CD4-positive, alpha-beta T cell treated with Interleukin-4 for 1 hour (primary cell): Measurements from ENCODE around the gene CCDC167.

ENCODE experiments used
- DNase-seq, 2 donors: peaks; one replicate each; pipeline ENCODE4 v3.0.0-alpha.2; 2020 to 2022

CCDC167 gene

DNA sequence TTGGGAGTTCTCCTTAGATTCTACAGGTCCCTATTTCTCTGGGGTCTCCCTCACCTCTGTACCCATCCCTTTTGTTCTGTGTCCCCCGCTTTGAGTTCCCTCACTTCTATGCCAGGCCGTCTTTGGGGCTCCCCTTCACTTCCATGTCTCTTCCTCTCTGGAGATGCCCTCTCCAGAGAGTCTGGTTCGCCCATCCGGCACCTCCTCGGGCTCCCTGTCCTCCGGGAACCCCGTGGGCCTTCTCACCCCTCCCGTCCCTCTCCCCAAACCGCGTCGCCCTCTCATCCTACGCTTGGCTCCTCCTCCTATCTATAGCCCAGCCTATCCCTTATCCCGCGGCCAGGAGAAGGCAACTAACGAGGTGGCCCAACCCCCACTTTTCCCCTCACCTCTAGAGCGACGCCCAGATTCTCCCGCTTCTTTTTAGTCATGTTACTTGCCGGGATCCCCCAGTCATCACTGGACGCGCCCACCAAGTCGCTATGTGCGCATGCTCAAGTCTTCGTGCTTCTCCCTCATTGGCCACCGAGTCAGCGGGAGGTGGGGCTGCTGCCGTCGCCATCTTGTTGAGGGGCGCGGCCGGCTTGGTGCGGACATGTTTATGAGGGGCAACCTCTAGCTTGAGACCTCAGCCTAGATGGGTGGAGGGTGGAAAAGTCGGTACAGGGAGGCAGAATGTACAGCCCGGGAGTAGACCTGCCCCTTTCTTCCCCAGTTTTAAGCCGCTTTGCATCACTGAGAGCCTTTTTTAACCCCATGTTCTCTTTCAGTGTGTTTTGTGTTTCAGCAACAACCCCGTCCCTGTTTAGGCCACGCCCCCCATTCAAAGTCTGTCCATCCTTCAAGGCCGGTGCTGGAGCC is at the start of gene CCDC167:
CCDC167 (minus strand) TSS at position 461 of the 861 bp plus-strand sequence; CDS start at position 431, 30 bp downstream.
- DNase-seq, result peak; percentile 97

GRCh38 chr6:37549154-37549553 is 49.5 kb upstream of the CCDC167 start:
- DNase-seq, result no peak

DNA sequence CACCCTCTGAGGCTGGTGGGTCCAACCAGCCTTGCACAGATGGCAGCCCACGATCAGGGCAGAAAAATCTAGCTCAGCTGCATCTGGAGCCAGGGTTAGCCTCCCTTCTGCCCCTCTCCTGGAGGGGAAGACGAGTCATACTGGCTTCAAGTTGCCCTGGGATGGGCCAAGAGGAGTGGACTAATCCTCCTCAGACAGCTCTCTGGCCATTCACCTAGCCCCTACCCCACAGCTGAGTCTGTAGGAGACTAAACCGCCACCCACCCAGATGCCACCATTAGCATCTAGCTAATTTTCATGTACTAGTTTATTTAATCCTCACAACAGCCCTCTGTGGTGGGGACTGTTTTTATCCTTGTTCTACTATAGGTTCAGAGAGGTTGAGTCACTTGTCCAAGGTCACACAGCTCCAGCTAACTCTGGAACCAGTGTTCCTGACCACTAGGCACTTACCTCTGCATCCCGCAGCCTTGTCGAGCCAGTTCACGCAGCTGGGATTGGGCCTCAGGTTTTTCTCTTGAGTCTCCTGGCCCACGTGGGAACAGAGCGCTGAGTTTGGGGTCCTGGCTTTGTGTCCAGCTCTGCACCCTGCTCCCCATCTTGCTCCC is 48.5 kb upstream of the CCDC167 start:
- no peak for DNase-seq

- DNase-seq, result peak; percentile 31 to 38
Observed at GRCh38 chr6:37547564-37548061, 47.9 kb upstream of the CCDC167 start.

DNA sequence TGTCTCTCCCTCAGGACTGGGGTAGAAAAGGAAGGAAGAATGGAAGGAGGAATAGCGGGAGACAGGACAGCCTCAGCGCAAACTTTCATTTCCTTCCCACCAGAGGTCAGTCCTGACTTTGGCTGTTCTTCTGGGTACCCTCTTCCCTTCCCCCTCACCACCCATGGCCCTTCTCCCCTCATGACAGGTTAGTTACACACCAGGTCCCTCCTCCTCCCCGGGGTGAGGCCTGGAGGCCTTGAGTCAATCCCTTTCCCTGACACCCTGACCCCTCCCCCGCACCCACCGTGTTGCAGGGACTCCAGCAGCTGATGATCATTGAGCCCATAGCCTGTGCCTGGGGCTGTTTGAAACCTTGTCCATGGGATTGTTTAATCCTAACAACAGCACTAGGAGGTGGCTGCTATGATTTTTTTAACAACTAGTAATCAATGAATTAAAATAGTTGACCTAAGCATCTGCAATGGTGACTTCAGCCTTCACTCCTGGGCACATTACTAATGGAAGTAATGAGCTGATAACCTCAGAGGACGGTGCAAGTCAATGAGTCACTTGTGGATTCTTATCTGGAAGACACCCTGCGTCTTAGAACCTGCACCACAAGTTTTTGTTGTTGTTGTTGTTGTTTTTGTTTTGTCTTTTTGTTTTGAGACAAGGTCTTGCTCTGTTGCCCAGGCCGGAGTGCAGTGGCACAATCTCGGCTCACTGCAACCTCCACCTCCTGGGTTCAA is 46.6 kb upstream of the CCDC167 start:
- no peak for DNase-seq

DNA sequence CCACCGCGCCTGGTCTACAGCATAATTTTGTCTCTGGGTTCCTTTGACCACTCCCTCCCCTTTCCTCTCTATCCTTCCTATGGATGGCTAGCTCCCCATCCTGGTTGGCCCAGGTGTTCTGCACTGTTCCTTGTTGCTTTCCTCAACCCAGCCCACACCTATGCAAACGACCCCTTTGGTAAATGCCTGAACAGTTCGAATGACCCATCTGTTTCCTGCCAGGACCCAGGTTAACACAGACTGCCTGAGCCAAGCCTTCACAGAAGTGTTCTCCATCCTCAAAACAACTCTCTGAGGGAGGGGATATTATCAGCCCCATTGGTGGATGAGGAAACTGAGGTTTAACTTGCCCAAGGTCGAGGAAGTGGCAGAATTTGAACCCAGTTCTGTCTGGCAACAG is 44.8 kb upstream of the CCDC167 start:
- no peak for DNase-seq

- DNase-seq, result no peak
Observed at GRCh38 chr6:37543361-37543760, 43.7 kb upstream of the CCDC167 start.

DNA sequence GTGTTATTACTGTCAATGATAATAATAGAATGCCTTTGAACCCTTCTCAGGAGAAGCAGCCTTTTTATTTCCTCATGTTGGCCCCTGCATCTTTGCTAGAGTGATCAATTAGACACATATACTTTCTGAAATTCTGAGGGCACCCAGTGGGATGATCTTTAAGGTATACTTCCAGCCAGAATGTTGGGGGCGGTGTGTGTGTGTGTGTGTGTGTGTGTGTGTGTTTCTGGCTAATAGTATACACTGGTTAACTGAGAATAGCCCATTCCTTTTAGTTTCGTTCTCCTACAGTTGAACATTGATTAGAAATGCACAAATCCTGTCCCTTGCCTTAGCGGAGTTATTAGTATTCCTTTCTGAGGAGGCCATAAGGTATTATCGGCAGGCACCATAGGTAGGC is 41.7 kb upstream of the CCDC167 start:
- no peak for DNase-seq

GRCh38 chr6:37540390-37540789 is 40.7 kb upstream of the CCDC167 start:
- no peak for DNase-seq

GRCh38 chr6:37540029-37540352 is 40.3 kb upstream of the CCDC167 start:
- DNase-seq, result no peak

- no peak for DNase-seq
Observed at GRCh38 chr6:37539171-37540028, 39.7 kb upstream of the CCDC167 start.

- DNase-seq, result no peak
Observed at GRCh38 chr6:37538107-37538506, 38.4 kb upstream of the CCDC167 start.

- no peak for DNase-seq
Observed at GRCh38 chr6:37537548-37537947, 37.9 kb upstream of the CCDC167 start.

DNA sequence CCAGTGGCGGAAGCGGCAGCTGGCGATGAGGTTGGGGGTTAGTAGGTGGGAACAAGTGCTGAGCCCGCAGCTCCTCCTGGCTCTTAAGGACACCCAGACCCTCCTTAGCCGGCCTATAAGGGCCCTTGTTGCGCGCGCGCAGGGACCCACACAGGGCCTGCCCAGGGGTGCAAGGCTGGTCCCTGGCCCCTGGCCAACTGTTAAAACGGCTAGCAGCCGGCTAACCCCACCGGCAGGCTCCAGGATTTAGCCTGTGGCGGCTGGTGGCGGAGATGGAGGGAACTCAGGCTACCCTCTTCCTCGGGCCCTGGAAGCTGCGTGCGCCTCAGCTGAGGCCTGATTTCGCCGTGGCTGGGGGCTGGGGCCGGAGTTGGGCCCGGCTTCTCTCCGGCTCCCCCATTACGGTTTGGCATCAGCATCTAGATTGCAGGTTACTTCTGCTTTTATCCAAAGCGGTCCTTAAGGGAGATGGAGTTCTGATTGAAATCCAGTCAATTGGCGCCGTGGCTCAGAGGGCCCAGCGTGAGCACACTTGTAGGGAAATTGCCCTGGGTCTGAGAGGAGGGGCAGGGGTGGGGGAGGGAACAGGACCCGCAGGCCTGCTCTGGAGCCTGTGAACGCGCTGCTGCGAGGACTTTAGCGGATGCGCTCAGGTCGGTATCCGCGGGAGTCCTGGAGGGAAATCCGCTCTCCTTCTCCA is 36.9 kb upstream of the CCDC167 start:
- DNase-seq, result no peak

DNA sequence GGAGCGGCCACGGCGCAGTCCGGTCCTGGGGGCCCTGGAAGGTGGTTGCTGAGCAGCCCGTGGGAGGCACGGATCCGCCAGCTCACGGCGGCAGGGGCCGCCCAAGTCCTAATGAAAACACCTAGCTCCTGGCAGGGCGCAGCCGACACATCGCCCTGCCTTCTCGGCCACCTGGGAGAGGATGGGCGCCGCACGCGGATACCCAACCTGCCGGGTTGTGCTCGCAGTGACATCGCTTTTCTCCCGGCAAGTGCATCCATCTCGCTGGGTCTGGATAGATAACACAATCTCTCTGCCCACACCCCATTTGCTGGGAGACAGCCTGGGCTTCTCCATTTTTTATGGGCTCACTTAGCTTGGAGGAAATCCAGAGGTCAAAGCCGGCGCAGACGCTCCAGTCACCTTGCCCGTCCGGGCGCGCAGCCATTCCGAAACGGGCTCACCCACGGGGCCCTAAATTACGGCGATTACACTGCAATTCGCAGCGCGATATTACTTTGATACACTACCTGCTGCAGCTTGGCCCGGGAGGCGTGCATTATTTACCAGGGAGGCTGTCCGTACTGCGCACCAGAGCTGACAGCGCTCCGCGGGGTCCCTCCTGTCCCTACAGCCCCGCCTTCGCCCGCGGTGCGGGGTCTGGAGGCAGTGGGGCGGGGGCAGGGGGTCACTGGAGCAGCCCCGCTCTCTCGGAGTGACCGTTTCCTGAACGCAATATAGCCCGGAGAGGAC is 36.2 kb upstream of the CCDC167 start:
- no peak for DNase-seq

- DNase-seq, result no peak
Observed at GRCh38 chr6:37535428-37535758, 35.7 kb upstream of the CCDC167 start.

- DNase-seq, result no peak
Observed at GRCh38 chr6:37534893-37535292, 35.2 kb upstream of the CCDC167 start.

- DNase-seq, result no peak
Observed at GRCh38 chr6:37532122-37532521, 32.4 kb upstream of the CCDC167 start.

DNA sequence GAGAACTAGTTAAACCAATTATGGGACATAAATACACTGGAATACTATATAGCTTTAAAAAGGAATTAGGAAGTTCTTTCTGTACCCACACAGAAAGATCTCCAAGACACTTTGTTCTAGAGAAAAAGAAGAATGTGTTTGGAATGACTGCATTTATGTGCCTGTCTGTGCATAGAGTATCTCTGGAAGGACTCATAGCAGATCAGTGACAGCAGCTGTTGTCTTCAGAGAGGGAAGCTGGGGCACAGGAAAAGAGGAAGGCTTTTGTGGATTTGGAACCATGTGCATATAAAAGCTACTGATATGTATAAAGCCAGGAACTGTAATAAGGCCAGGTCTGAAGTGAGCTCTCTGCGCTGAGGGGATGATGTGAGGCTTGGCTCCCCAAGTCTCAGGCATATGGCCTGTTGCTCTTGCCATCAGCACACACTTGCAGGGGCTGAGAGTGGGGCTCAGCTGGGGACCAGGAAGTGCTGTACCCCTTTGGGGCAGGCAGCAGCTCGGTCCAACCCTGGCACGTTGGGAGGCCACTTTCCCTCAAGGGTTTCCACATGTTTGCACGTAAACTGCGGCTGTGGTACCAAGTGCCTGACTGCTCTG is 31.8 kb upstream of the CCDC167 start:
- DNase-seq, result no peak

DNA sequence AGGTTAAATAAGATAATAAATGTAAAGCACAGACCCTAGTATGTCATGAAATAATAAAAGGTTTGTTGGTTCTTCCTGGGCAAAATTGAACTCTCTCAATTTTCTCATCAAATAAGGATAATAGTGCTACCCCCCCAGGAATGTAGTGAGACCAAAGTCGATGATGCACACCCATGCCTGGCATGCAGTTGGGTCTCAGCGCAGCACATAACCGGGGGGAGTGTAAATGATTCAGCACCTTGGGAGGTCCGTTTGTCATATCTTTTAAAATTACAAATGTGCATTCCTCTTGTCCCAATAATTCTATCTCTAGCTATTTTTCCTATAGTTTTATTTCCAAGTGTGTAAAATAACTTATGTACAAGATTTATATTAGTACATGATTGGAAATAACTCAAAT is 31.3 kb upstream of the CCDC167 start:
- no peak for DNase-seq

GRCh38 chr6:37530297-37530696 is 30.6 kb upstream of the CCDC167 start:
- no peak for DNase-seq
